Inflammatory macrophage treated with lipopolysaccharide for 1 hour (primary cell): ENCODE results near the gene RAB6A.

ENCODE experiments used
- DNase-seq, 2 donors: peaks; one replicate each; pipeline ENCODE4 v3.0.0-alpha.2; 2020 to 2022

Gene RAB6A

GRCh38 chr11:73652046-73652730, 108.7 kb downstream of the RAB6A start:
- DNase-seq, result no peak

DNA sequence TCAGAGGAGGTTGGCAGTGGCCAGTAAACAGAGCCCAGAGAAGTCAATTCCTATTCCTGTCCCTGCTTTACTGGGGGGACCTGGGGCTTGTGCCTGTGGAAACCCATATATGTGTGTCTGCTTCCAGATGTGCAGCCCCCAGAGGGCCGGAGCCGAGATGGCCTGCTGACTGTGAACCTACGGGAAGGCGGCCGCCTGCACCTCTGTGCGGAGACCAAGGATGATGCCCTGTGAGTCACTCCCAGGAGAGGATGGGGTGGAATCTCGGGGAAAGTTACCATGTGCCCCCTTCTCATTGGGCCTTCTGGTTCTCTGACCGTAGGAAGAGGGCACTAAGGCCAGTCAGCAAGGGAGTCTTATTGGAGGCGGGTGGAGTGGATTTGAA, 109.2 kb downstream of the RAB6A start:
- no peak for DNase-seq

GRCh38 chr11:73651252-73651651, 109.6 kb downstream of the RAB6A start:
- no peak for DNase-seq

DNA sequence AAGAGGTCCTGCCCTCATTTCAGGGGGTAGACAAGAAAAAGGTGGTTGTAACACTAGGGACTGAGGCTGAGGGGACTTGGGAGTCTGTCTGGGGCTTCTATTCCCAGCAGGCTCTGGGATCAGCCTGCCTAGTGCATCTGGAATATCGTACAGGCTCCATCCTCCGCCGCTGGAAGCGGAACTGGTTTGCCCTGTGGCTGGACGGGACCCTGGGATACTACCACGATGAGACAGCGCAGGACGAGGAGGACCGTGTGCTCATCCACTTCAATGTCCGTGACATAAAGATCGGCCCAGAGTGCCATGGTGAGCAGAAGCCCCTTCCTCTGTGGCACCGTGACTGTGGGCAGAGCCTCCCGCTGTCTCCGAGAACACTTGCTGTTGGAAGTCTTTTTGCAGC, 110.5 kb downstream of the RAB6A start:
- no peak for DNase-seq

DNA sequence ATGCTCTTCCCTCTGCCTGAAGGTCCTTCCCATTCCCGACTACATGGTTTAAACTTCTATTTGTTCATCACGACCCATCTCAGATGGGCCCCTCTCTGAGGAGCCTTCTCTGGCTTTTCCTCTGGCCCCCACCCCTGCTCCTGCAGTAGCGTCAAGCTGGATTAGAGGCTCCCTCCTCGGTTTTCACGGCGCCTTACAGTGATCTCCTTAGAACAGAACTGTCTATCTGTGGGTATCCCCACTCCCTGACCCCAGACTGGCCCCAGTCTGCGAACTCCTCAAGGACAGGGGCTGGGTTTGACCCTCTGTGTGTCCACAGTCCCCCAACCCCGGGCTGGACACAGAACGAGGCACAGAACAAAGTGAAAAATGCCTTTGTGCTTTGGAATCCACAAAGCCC, 111.7 kb downstream of the RAB6A start:
- DNase-seq, result no peak

- DNase-seq, result no peak
These were observed 112.3 kb downstream of the RAB6A start for GRCh38 chr11:73648571-73649046.

DNA sequence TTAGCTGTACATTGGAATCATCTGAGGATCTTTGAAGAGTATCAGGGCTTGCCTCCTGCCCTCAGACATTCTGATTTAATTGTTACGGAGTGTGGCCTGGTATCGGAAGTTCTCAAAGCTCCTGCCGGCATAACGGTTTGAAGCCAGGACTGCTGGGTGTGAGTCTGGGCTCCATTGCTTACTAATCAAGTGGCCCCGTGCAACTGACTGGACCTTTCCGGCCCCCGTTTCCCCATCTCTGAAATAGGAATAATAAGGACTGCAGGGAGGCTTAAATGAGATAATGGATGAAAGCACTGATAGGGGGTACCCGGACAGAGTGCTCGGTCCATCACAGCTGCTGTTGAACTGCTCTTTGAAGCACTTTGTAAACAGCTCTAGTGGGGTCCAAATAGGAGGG, 112.8 kb downstream of the RAB6A start:
- DNase-seq, result no peak

DNA sequence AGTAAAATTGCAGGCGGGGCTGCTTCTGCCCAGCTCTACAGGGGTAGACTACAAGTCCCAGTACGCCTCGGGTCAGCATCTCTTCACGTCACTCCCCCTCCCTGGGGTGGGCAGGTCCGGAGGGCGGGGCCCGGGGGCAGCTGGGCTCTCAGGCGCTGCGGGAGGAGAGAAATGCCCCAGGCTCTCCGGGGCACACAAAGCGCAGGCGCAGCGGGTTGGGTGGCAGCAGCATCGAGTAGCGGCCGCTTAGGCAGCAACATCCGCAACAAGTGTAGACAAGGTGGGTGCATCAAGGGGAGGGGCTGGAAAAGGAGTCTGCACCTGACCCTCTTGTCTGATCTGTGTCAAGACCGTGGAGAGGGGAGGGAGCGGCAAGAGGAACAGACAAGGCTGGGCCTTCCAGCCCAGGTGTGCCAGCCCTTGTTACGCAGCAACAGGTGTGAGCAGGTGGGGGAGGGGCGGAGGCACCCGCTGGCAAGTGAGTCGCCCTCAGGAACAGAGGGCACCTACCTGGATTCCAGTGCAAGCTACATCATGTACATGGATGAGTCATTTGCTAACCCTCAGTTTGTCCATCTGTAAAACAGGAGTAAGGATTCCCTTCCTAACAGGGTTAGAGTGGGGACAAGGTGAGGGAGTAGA, 113.3 kb downstream of the RAB6A start:
- peak; percentile 77 to 80 for DNase-seq

- no peak for DNase-seq
These were observed 114.8 kb downstream of the RAB6A start, which contains the start of gene PLEKHB1 for GRCh38 chr11:73645972-73646631. Gene PLEKHB1, plus strand, starts transcription at chr11:73646581. Its CDS starts 28 bp downstream, at chr11:73646609.

GRCh38 chr11:73645121-73645969, 115.5 kb downstream of the RAB6A start:
- DNase-seq, result peak; percentile 12 to 13

DNA sequence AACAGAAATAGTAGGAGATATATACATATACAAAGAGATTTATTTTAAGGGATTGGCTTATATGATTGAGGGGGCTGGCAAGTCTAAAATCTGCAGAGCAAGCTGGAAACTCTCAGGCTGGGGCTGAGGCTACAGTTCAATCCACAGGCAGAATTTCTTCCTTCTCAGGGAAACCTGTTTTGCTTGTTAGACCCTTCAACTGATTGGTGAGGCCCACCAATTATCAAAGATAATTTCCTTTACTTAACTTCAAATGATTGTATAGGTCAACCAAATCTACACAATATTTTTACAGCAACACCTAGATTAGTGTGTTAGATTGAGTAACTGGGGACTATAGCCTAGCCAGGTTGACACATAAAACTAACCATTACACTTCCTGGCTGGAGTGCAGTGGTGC, 119.2 kb downstream of the RAB6A start:
- DNase-seq, result no peak

- DNase-seq, result peak; percentile 19 to 27
These were observed 120.3 kb downstream of the RAB6A start for GRCh38 chr11:73640592-73640991.

DNA sequence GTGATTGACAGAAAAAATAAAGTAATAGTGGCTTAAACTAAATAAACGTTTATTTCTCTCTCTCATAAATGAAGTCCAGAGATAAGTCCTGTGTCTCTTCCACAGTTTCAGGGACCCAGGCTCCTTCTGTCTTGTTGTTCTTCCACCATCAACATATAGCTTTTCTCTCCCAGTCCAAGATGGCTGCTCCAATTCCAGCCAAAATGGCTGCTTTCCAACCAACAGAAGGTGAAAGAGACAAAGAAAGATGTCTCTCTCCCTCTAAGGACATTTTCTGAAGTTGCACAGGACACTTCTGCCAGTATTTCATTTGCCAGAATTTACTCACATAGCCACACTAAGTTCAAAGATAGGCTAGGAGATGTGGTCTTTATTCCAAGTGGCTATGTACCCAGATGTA, 123.9 kb downstream of the RAB6A start:
- DNase-seq, result no peak

GRCh38 chr11:73636249-73636648, 124.6 kb downstream of the RAB6A start:
- no peak for DNase-seq

DNA sequence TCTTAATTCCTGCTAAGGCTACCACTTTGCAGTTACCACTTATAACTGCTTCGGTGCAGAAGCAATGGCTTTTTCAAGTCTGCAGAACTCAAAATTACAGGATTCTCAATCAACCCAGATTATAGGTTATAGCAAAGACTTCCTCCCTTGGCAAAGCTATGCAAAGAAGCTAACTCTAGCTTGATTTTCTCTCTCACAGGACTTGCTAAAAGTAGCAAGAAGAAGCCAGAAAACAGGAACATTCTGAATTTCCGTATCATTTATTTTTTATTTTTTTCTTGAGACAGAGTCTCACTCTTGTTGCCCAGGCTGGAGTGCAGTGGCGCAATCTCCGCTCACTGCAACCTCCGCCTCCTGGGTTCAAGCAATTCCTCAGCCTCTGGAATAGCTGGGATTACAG, 125.2 kb downstream of the RAB6A start:
- DNase-seq, result no peak

- no peak for DNase-seq
These were observed 126.9 kb downstream of the RAB6A start for GRCh38 chr11:73633999-73634398.

GRCh38 chr11:73632996-73633395, 127.9 kb downstream of the RAB6A start:
- DNase-seq, result no peak

DNA sequence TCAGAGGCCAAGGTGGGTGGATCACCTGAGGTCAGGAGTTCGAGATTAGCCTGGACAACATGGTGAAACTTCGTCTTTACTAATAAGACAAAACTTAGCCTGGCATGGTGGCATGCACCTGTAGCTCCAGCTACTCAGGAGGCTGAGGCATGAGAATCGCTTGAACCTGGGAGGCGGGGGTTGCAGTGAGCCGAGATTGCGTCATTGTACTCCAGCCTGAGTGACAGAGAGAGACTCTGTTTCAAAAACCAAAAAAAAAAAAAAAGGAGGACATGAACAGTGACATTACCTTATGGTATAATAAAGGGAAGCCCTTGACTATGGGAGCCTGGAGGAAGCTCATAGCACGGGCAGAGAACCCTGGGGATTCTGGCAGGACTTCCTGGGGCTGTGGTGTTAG, 131.0 kb downstream of the RAB6A start:
- DNase-seq, result no peak

DNA sequence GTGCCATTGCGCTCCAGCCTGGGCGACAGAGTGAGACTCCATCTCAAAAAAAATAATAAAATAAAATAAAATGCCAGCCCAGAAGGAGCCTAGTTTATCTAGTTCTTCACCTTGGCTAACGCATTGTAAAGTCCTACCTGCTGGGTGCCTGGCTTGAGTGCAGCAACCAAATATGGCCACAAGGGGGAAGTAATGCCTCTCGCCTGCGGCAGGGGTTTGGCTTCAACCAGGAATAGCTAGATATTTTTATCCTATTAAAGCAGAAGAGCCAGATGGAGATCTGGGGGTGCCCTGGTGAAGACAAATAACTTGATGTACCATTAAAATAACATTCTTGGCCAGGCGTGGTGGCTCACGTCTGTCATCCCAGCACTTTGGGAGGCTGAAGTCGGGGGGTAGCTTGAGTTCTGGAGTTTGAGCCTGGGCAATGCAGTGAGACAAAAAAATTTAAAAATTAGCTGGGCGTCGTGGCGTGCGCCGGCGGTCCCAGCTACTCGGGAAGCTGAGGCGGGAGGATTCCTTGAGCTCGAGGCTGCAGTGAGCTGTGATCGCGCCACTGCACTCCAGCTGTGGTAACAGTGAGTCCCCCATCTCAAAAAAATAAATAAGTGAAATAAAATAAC, 135.1 kb downstream of the RAB6A start:
- DNase-seq, result peak; percentile 44 to 83
